ENCODE data around the gene SNRPE.
"Not testable (repeated sequence)": the region's sequence is repeated elsewhere in the genome, so short reads cannot be mapped to it uniquely, and the experiment has no call there.

SNRPE gene

GRCh38 chr1:203861379-203862184 lies at the start of gene SNRPE:
Gene SNRPE, plus strand, starts transcription at chr1:203861599. Its CDS starts 61 bp downstream, at chr1:203861660.
- in situ Hi-C loops (cut with MboI; ENCODE audit: low pct_unique_long_range_greater_than_20kb, low sequenced_read_pairs), result no loop called here
- peak; percentile 98 for DNase-seq

- in situ Hi-C loops (cut with MboI; ENCODE audit: low pct_unique_long_range_greater_than_20kb, low sequenced_read_pairs), result no loop called here
- DNase-seq, result no peak
Observed at GRCh38 chr1:203813581-203814341, 47.6 kb upstream of the SNRPE start.

GRCh38 chr1:203818399-203818798 lies 43.0 kb upstream of the SNRPE start:
- in situ Hi-C loops (cut with MboI; ENCODE audit: low pct_unique_long_range_greater_than_20kb, low sequenced_read_pairs), result no loop called here
- no peak for DNase-seq

GRCh38 chr1:203823306-203823705 lies 38.1 kb upstream of the SNRPE start:
- DNase-seq, result no peak
- in situ Hi-C loops (cut with MboI; ENCODE audit: low pct_unique_long_range_greater_than_20kb, low sequenced_read_pairs), result no loop called here

- no peak for DNase-seq
- in situ Hi-C loops (cut with MboI; ENCODE audit: low pct_unique_long_range_greater_than_20kb, low sequenced_read_pairs), result no loop called here
Observed at GRCh38 chr1:203826175-203826574, 35.2 kb upstream of the SNRPE start.

- in situ Hi-C loops (cut with MboI; ENCODE audit: low pct_unique_long_range_greater_than_20kb, low sequenced_read_pairs), result no loop called here
Observed at GRCh38 chr1:203828002-203828401, 33.4 kb upstream of the SNRPE start.

GRCh38 chr1:203828503-203828902 lies 32.9 kb upstream of the SNRPE start:
- in situ Hi-C loops (cut with MboI; ENCODE audit: low pct_unique_long_range_greater_than_20kb, low sequenced_read_pairs), result no loop called here
- no peak for DNase-seq

More at GRCh38 chr1:203828002-203828401, 33.4 kb upstream of the SNRPE start:
- DNase-seq, result no peak

- in situ Hi-C loops (cut with MboI; ENCODE audit: low pct_unique_long_range_greater_than_20kb, low sequenced_read_pairs), result not testable (repeated sequence)
Observed at GRCh38 chr1:203829247-203829646, 32.2 kb upstream of the SNRPE start.

GRCh38 chr1:203835476-203835875 lies 25.9 kb upstream of the SNRPE start:
- no peak for DNase-seq
- in situ Hi-C loops (cut with MboI; ENCODE audit: low pct_unique_long_range_greater_than_20kb, low sequenced_read_pairs), result no loop called here

More at GRCh38 chr1:203829247-203829646, 32.2 kb upstream of the SNRPE start:
- not testable (repeated sequence) for DNase-seq

- DNase-seq, result no peak
- in situ Hi-C loops (cut with MboI; ENCODE audit: low pct_unique_long_range_greater_than_20kb, low sequenced_read_pairs), result no loop called here
Observed at GRCh38 chr1:203839081-203839480, 22.3 kb upstream of the SNRPE start.

- in situ Hi-C loops (cut with MboI; ENCODE audit: low pct_unique_long_range_greater_than_20kb, low sequenced_read_pairs), result no loop called here
- no peak for DNase-seq
Observed at GRCh38 chr1:203840208-203840808, 21.1 kb upstream of the SNRPE start.

- in situ Hi-C loops (cut with MboI; ENCODE audit: low pct_unique_long_range_greater_than_20kb, low sequenced_read_pairs), result no loop called here
- DNase-seq, result no peak
Observed at GRCh38 chr1:203842559-203842876, 18.9 kb upstream of the SNRPE start.

GRCh38 chr1:203843435-203843834 lies 18.0 kb upstream of the SNRPE start:
- in situ Hi-C loops (cut with MboI; ENCODE audit: low pct_unique_long_range_greater_than_20kb, low sequenced_read_pairs), result no loop called here
- DNase-seq, result no peak

GRCh38 chr1:203853112-203853511 lies 8.3 kb upstream of the SNRPE start:
- in situ Hi-C loops (cut with MboI; ENCODE audit: low pct_unique_long_range_greater_than_20kb, low sequenced_read_pairs); DNase-seq: not testable (repeated sequence)

GRCh38 chr1:203858055-203858454 lies 3.3 kb upstream of the SNRPE start:
- DNase-seq, result no peak

GRCh38 chr1:203858975-203859374 lies 2.4 kb upstream of the SNRPE start:
- no peak for DNase-seq
- in situ Hi-C loops (cut with MboI; ENCODE audit: low pct_unique_long_range_greater_than_20kb, low sequenced_read_pairs), result no loop called here

More at GRCh38 chr1:203858055-203858454, 3.3 kb upstream of the SNRPE start:
- in situ Hi-C loops (cut with MboI; ENCODE audit: low pct_unique_long_range_greater_than_20kb, low sequenced_read_pairs), result no loop called here

- in situ Hi-C loops (cut with MboI; ENCODE audit: low pct_unique_long_range_greater_than_20kb, low sequenced_read_pairs), result no loop called here
- no peak for DNase-seq
Observed at GRCh38 chr1:203860396-203861025, 888 bp upstream of the SNRPE start.

GRCh38 chr1:203867802-203868201 lies 6.4 kb downstream of the SNRPE start:
- no peak for DNase-seq
- in situ Hi-C loops (cut with MboI; ENCODE audit: low pct_unique_long_range_greater_than_20kb, low sequenced_read_pairs), result no loop called here

- no peak for DNase-seq
- in situ Hi-C loops (cut with MboI; ENCODE audit: low pct_unique_long_range_greater_than_20kb, low sequenced_read_pairs), result loop anchor here (10.0 kb wide), 1 partner anchor 255 kb away; no protein-coding TSS in a partner anchor
Observed at GRCh38 chr1:203870245-203870644, 8.8 kb downstream of the SNRPE start.
